Bronchial epithelial cell (primary cell): ENCODE data around the gene USP40. TPM values are rescaled to one million over a fixed set of nuclear protein-coding genes. Genes with fewer than 3 reads are reported as not detected.
A peak's percentile ranks its signal among the peaks of the same experiment; 100 is the strongest.

Experiments used
- DNase-seq: peaks from one replicate; pipeline ENCODE4 v3.0.0-alpha.2; 2010; ENCODE audit warnings: low read depth
- FAIRE-seq: peaks from 2 replicates; lab custom pipeline; 2011; peaks lifted over from hg19 to GRCh38; lab: Jason Lieb, UNC
- H3K27me3 ChIP-seq: 2 replicates; pipeline ENCODE4 v1.5.1; 2011; ENCODE audit warnings: low read length; ENCODE audit not compliant: control insufficient read depth, insufficient read depth
- H3K36me3 ChIP-seq: 2 replicates; pipeline ENCODE4 v1.5.1; 2011; ENCODE audit warnings: low read length; ENCODE audit not compliant: control insufficient read depth, insufficient read depth
- H3K4me3 ChIP-seq: 2 replicates; pipeline ENCODE4 v1.5.1; 2011; ENCODE audit warnings: mild to moderate bottlenecking, low read depth, low read length, control low read depth
- CTCF ChIP-seq: IDR thresholded peaks from 2 replicates; pipeline ENCODE4 v1.5.1; 2011; ENCODE audit warnings: mild to moderate bottlenecking, moderate library complexity, low read length, control low read depth, inconsistent platforms; ENCODE audit not compliant: insufficient read depth, severe bottlenecking
- total RNA-seq: library from RNA; depleted of rRNA; stranded (reverse); fragments of >200 nt; gene quantifications from 2 replicates; pipeline ENCODE4 v1.2.1, GENCODE V29; 2014

USP40 gene
- total RNA-seq, 1 donor from 2014 or later: 21.1 TPM

GRCh38 chr2:233480490-233481202, 85.9 kb downstream of the USP40 start:
- TF ChIP-seq CTCF: peak; percentile 81
- Histone ChIP-seq H3K4me3 (no peak overlapping the region), H3K27me3 (no peaks in the 10 kb centered on the region), H3K36me3 (peaks cover 10% of the 10 kb centered on the region)
- FAIRE-seq (peak; percentile 36), DNase-seq (peak; percentile 70)

- Histone ChIP-seq H3K27me3 (no peaks in the 10 kb centered on the region), H3K4me3 (no peak overlapping the region), H3K36me3 (peaks cover 10% of the 10 kb centered on the region)
- no peak for TF ChIP-seq CTCF
- FAIRE-seq: no peak
- no peak for DNase-seq
These were observed 86.7 kb downstream of the USP40 start for GRCh38 chr2:233479616-233480489.

GRCh38 chr2:233477548-233478433, 88.8 kb downstream of the USP40 start:
- Histone ChIP-seq H3K36me3 (peaks cover 10% of the 10 kb centered on the region), H3K4me3 (no peak overlapping the region), H3K27me3 (no peaks in the 10 kb centered on the region)
- DNase-seq (no peak), FAIRE-seq (no peak)
- no peak for TF ChIP-seq CTCF

GRCh38 chr2:233476651-233477547, 89.7 kb downstream of the USP40 start:
- Histone ChIP-seq H3K36me3 (peaks cover 10% of the 10 kb centered on the region), H3K27me3 (no peaks in the 10 kb centered on the region), H3K4me3 (no peak overlapping the region)
- DNase-seq (no peak), FAIRE-seq (no peak)
- no peak for TF ChIP-seq CTCF

- no peak for TF ChIP-seq CTCF
- DNase-seq (no peak), FAIRE-seq (no peak)
- H3K36me3 ChIP-seq: peaks cover 10% of the 10 kb centered on the region
- H3K4me3 ChIP-seq: no peak overlapping the region
- no peaks in the 10 kb centered on the region for H3K27me3 ChIP-seq
These were observed 90.5 kb downstream of the USP40 start for GRCh38 chr2:233476063-233476410.
